Fibroblast of lung (primary cell): ENCODE measurements around the gene HES7. TPM values are rescaled to one million over a fixed set of nuclear protein-coding genes. Genes with fewer than 3 reads are reported as not detected.
A peak's percentile ranks its signal among the peaks of the same experiment; 100 is the strongest.

Experiments used
- DNase-seq, 2 donors: peaks; one replicate each; pipeline versions ENCODE4 v3.0.0 to v3.0.0-alpha.2; 2010; ENCODE audit warnings: low read depth in 2 of 2
- H2AFZ ChIP-seq: 2 replicates; pipeline ENCODE4 v1.5.1; 2012; ENCODE audit warnings: low read length, control low read depth, inconsistent platforms
- H3K27ac ChIP-seq: 2 replicates; pipeline ENCODE4 v1.5.1; 2011; ENCODE audit warnings: low read length, control low read depth; ENCODE audit not compliant: insufficient read depth
- H3K27me3 ChIP-seq: 2 replicates; pipeline ENCODE4 v1.5.1; 2011; ENCODE audit warnings: mild to moderate bottlenecking, low read length; ENCODE audit not compliant: control insufficient read depth, insufficient read depth
- H3K36me3 ChIP-seq: 2 replicates; pipeline ENCODE4 v1.5.1; 2011; ENCODE audit warnings: low read length; ENCODE audit not compliant: control insufficient read depth, insufficient read depth
- H3K4me1 ChIP-seq: 2 replicates; pipeline ENCODE4 v1.5.1; 2011; ENCODE audit warnings: low read length; ENCODE audit not compliant: control insufficient read depth, insufficient read depth; ENCODE audit errors: extremely low read depth
- H3K4me2 ChIP-seq: 2 replicates; pipeline ENCODE4 v1.5.1; 2011; ENCODE audit warnings: low read length, control low read depth; ENCODE audit not compliant: insufficient read depth; ENCODE audit errors: extremely low read depth
- H3K4me3 ChIP-seq, 4 experiments: fragments of 200-600 bp in 1 of 4; sonication (generic) in 1 of 4; replicated peaks in 1 of 4; 2 replicates each; pipeline ENCODE4 v1.5.1; 2011 to 2016; ENCODE audit warnings: low read length in 4 of 4, low read depth in 3 of 4, mild to moderate bottlenecking in 3 of 4, control low read depth in 2 of 4, inconsistent platforms in 1 of 4, mixed read lengths in 1 of 4; ENCODE audit not compliant: insufficient read depth in 1 of 4; ENCODE audit errors: control extremely low read depth in 1 of 4
- H3K79me2 ChIP-seq: 2 replicates; pipeline ENCODE4 v1.5.1; 2012; ENCODE audit warnings: mild to moderate bottlenecking, low read length, inconsistent platforms; ENCODE audit not compliant: control insufficient read depth, insufficient read depth
- H3K9ac ChIP-seq: 2 replicates; pipeline ENCODE4 v1.5.1; 2011; ENCODE audit warnings: mild to moderate bottlenecking, low read length, control low read depth; ENCODE audit not compliant: insufficient read depth
- H3K9me3 ChIP-seq: 2 replicates; pipeline ENCODE4 v1.5.1; 2012; ENCODE audit warnings: low read depth, low read length; ENCODE audit not compliant: control insufficient read depth, insufficient read depth
- H4K20me1 ChIP-seq: 2 replicates; pipeline ENCODE4 v1.5.1; 2011; ENCODE audit warnings: low read length; ENCODE audit not compliant: control insufficient read depth, insufficient read depth; ENCODE audit errors: extremely low read depth
- EZH2 ChIP-seq: IDR thresholded peaks from 2 replicates; pipeline ENCODE4 v1.5.1; 2012; ENCODE audit warnings: low read length, control low read depth, mild to moderate bottlenecking; ENCODE audit errors: missing control alignments
- polyA plus RNA-seq, 2 donors: library from polyadenylated mRNA; depleted of rRNA in 1 of 2; stranded (reverse) in 1 of 2; unstranded in 1 of 2; fragments of >200 nt; gene quantifications; 2 replicates each; pipeline ENCODE4 v1.2.1, GENCODE V29; 2011 to 2012; ENCODE audit warnings: missing spikeins in 1 of 2
- total RNA-seq: library from RNA; depleted of rRNA; stranded (reverse); fragments of >200 nt; gene quantifications from 2 replicates; pipeline ENCODE4 v1.2.1, GENCODE V29; 2014
- TF ChIP-seq, protein P1 (sequence below), 2 donors: IDR thresholded peaks in 1 of 2; conservative IDR thresholded peaks in 1 of 2; 1 replicate in 1 of 2; 2 replicates in 1 of 2; pipeline ENCODE4 v1.5.1; 2011 to 2012; ENCODE audit warnings: low read length in 2 of 2, control low read depth in 1 of 2, inconsistent platforms in 1 of 2, low read depth in 1 of 2, mild to moderate bottlenecking in 1 of 2

Gene HES7
- total and polyA plus RNA-seq, 2 donors (not counting 1 experiment from before 2014, with no cell fraction given), result under 0.01 TPM; not detected in 1

DNA sequence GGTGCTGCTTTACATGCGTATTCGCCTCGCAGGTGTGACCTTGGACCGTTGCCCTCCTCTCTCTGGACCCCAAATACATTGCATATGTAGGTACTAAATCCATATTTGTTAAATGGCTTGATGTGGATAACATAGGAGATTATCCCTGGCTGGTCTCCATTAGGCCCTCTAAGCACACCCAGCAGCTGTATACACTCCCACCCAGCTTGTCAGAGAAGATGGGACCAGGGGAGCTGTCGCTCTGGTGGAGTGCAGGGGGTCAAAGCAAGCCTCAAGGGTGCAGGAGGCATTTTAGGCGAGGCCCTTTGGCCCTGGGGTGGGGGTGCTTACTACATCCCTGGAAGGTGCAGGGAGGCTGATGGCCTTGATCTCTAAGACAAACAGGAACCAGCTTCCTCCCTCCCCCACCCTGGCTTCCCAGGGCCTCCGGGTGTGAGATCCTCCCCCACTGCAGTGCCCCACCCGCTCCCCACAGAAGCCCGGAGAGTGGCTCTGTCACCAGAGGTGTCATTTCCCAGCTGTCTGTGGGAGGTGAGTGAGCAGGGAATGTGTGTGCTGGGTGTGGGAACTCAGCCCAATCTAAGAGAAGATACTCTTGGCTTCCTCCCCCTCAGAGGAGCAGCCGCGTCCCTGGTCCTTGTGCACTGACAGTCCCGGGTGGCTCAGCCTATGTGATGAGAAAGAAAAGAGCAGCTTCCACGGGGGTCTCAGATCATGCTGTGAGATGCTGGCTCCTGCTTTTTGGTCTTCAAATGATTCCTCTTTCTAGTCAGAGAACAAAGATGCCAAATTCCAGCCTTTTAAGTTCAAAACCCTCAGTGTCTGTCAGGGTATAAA, 40.3 kb upstream of the HES7 start:
- no peak overlapping the region for H3K4me3 ChIP-seq
- no peaks in the 10 kb centered on the region for H3K9me3 ChIP-seq
- no peaks in the 10 kb centered on the region for H3K27me3 ChIP-seq
- H3K27ac ChIP-seq, result peak overlapping the region; percentile 94
- no peak overlapping the region for H2AFZ ChIP-seq
- no peak for TF ChIP-seq EZH2
- TF ChIP-seq, protein P1, sequence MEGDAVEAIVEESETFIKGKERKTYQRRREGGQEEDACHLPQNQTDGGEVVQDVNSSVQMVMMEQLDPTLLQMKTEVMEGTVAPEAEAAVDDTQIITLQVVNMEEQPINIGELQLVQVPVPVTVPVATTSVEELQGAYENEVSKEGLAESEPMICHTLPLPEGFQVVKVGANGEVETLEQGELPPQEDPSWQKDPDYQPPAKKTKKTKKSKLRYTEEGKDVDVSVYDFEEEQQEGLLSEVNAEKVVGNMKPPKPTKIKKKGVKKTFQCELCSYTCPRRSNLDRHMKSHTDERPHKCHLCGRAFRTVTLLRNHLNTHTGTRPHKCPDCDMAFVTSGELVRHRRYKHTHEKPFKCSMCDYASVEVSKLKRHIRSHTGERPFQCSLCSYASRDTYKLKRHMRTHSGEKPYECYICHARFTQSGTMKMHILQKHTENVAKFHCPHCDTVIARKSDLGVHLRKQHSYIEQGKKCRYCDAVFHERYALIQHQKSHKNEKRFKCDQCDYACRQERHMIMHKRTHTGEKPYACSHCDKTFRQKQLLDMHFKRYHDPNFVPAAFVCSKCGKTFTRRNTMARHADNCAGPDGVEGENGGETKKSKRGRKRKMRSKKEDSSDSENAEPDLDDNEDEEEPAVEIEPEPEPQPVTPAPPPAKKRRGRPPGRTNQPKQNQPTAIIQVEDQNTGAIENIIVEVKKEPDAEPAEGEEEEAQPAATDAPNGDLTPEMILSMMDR (conservative IDR thresholded peaks at IDR 0.05 in 1 of 2, IDR thresholded peaks at IDR 0.05 in 1 of 2; ENCODE audit: low read depth in 1 of 2, low read length in 2 of 2), result no peak
- peaks cover 35% of the 10 kb centered on the region for H3K4me1 ChIP-seq
- H3K9ac ChIP-seq, result no peak overlapping the region
- H3K36me3 ChIP-seq, result peaks cover 12% of the 10 kb centered on the region
- peak overlapping the region; percentile 64 for H3K4me2 ChIP-seq
- H4K20me1 ChIP-seq, result no peaks in the 10 kb centered on the region
- peaks cover 18% of the 10 kb centered on the region for H3K79me2 ChIP-seq
- DNase-seq, result peak; percentile 37 to 59

DNA sequence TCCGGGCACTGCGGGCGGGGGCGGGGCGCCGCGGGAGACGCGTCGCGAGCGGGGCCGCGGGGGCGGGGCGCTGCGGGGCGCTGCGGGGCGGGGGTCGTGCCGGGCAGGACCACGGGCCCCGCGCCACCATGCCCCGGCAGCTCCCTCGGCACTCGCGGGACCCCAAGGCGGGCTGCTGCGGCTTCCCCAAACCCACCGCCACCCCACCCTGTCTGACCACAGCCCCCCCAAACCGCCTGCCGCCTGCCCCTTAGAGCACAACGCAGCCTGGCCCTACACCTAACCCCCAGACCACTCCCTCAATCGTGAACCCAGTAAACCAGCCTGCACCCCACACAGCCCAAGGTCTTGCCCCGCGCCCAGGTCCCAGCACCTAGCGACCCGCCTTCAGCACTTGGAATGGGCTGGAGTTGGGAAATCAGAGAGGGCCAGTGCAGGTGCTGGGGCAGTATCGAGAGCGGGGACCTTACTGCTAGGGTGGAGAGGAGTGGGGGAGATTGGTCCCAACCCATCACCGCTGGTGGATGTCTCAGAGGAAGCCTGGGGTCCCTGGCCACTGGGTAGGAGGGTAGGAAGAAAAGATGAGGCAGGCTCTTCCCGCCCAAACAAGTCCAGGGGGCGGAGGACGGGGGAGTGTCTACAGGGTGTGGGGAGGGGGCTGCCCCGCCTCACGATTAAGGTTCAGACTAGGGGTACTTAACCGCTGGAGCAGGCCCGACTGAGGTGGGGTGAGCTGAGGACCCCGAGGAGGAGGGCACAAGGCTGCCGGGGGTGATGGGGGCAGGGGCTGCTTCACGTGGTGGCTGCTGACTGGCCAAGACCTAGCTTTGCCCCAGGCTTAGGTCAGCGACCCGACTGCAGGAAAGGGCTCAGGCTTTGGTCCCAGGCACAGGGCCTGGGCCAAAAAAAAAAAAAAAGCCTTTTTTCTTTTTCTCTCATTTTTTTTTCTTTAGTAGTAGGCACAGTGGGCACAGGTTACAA, 39.4 kb upstream of the HES7 start:
- Histone ChIP-seq H3K27me3 (no peaks in the 10 kb centered on the region), H2AFZ (peak overlapping the region; percentile 93), H4K20me1 (no peaks in the 10 kb centered on the region), H3K79me2 (peaks cover 18% of the 10 kb centered on the region), H3K4me3 (peak overlapping the region; percentile 40 to 75 (median 44)), H3K4me1 (peaks cover 35% of the 10 kb centered on the region), H3K36me3 (peaks cover 12% of the 10 kb centered on the region), H3K27ac (peak overlapping the region; percentile 98), H3K9ac (peak overlapping the region; percentile 100), H3K9me3 (no peaks in the 10 kb centered on the region), H3K4me2 (peak overlapping the region; percentile 88)
- no peak for TF ChIP-seq EZH2
- TF ChIP-seq, protein P1 (conservative IDR thresholded peaks at IDR 0.05 in 1 of 2, IDR thresholded peaks at IDR 0.05 in 1 of 2; ENCODE audit: low read depth in 1 of 2, low read length in 2 of 2), result no peak
- DNase-seq, result no peak
